C1 segment of cervical spinal cord (tissue), 14 donors: ENCODE data around the gene BAHD1.
"Not testable (repeated sequence)": the region's sequence is repeated elsewhere in the genome, so short reads cannot be mapped to it uniquely, and the experiment has no call there.

Experiments
- DNase-seq, 14 donors: peaks; one replicate each; lab custom pipeline; 2025; lab: John Stamatoyannopoulos, UW

The BAHD1 gene

GRCh38 chr15:40445421-40445922, 4.7 kb downstream of the BAHD1 start:
- DNase-seq = no peak

GRCh38 chr15:40446144-40446543, 5.4 kb downstream of the BAHD1 start:
- no peak for DNase-seq

GRCh38 chr15:40448354-40448753, 7.6 kb downstream of the BAHD1 start:
- no peak for DNase-seq

- no peak for DNase-seq
Observed at GRCh38 chr15:40449275-40449674, 8.5 kb downstream of the BAHD1 start.

GRCh38 chr15:40450047-40450446, 9.3 kb downstream of the BAHD1 start:
- DNase-seq = no peak

GRCh38 chr15:40451527-40452158, 10.9 kb downstream of the BAHD1 start:
- DNase-seq = no peak

GRCh38 chr15:40452296-40453090, 11.7 kb downstream of the BAHD1 start:
- DNase-seq = no peak

- not testable (repeated sequence) for DNase-seq
Observed at GRCh38 chr15:40453941-40454340, 13.2 kb downstream of the BAHD1 start.

GRCh38 chr15:40454904-40455391, 14.2 kb downstream of the BAHD1 start:
- no peak for DNase-seq

- DNase-seq = peak in 1 of 14 donors; percentile 17
Observed at GRCh38 chr15:40456299-40456712, 15.6 kb downstream of the BAHD1 start.

GRCh38 chr15:40456738-40457137, 16.0 kb downstream of the BAHD1 start:
- no peak for DNase-seq

GRCh38 chr15:40458495-40459371, 18.0 kb downstream of the BAHD1 start:
- DNase-seq = no peak

- no peak for DNase-seq
Observed at GRCh38 chr15:40459391-40460015, 18.8 kb downstream of the BAHD1 start.

GRCh38 chr15:40460404-40460803, 19.7 kb downstream of the BAHD1 start:
- DNase-seq = no peak

GRCh38 chr15:40461958-40462357, 21.2 kb downstream of the BAHD1 start:
- no peak for DNase-seq

GRCh38 chr15:40463279-40463678, 22.5 kb downstream of the BAHD1 start:
- DNase-seq = no peak

- DNase-seq = no peak
Observed at GRCh38 chr15:40463886-40464545, 23.3 kb downstream of the BAHD1 start.

GRCh38 chr15:40464595-40465185, 23.9 kb downstream of the BAHD1 start:
- no peak for DNase-seq

GRCh38 chr15:40465939-40466338, 25.2 kb downstream of the BAHD1 start:
- no peak for DNase-seq
